GM12878 (cell line): ENCODE results near the gene SAYSD1. TPM values are rescaled to one million over a fixed set of nuclear protein-coding genes. Genes with fewer than 3 reads are reported as not detected.

Experiments
- ATAC-seq: fragments of 200-7000 bp; cut with Tn5 transposase; 3 replicates; pipeline ENCODE4 v1.9.1; 2020; ENCODE audit warnings: mild to moderate bottlenecking, moderate library complexity
- BruUV-seq: library from RNA; stranded (reverse); fragments of 400-500 nt; replicated peaks from 2 replicates; lab custom pipeline; 2021; lab: Mats Ljungman, UMichigan
- CTCF ChIA-PET: fragments of 300-600 bp; sonication (Branson Sonifier 250); formaldehyde crosslinking; extraction: SDS; loops from one replicate; lab custom pipeline; 2021; ENCODE audit warnings: inconsistent platforms; lab: Yijun Ruan, JAX
- POLR2A ChIA-PET: fragments of 350-600 bp; formaldehyde crosslinking; extraction: SDS; loops from one replicate; lab custom pipeline; 2021; ENCODE audit warnings: inconsistent platforms; lab: Charles Lee
- RAD21 ChIA-PET: fragments of 300-600 bp; sonication (Branson Sonifier 250); formaldehyde crosslinking; loops from one replicate; lab custom pipeline; 2023; ENCODE audit warnings: antibody characterized with exemption; ENCODE audit not compliant: unreplicated experiment; lab: Charles Lee
- SMC1A ChIA-PET: fragments of 300-600 bp; sonication (Branson Sonifier 250); formaldehyde crosslinking; loops from one replicate; lab custom pipeline; 2023; ENCODE audit not compliant: unreplicated experiment, uncharacterized antibody; lab: Charles Lee
- DNase-seq: peaks from one replicate; pipeline ENCODE4 v3.0.0-alpha.2; 2011; ENCODE audit warnings: low read depth, low spot score
- FAIRE-seq: peaks from 3 replicates; lab custom pipeline; 2011; peaks lifted over from hg19 to GRCh38; lab: Jason Lieb, UNC
- H2AFZ ChIP-seq: 2 replicates; pipeline ENCODE4 v1.6.0; 2011; ENCODE audit warnings: low read depth, low read length, control low read depth; ENCODE audit not compliant: control insufficient read depth
- H3K27ac ChIP-seq: 2 replicates; pipeline ENCODE4 v1.5.1; 2011; ENCODE audit warnings: control low read depth; ENCODE audit not compliant: control insufficient read depth, insufficient read depth
- H3K27me3 ChIP-seq, 2 experiments: replicated peaks in 1 of 2; 2 replicates each; pipeline versions ENCODE4 v1.6.0 to v1.6.1; 2011; ENCODE audit warnings: low read length in 1 of 2; ENCODE audit not compliant: control insufficient read depth in 2 of 2, insufficient read depth in 2 of 2
- H3K36me3 ChIP-seq, 2 experiments: 2 replicates each; pipeline ENCODE4 v1.5.1; 2011; ENCODE audit warnings: low read length in 1 of 2; ENCODE audit not compliant: control insufficient read depth in 2 of 2, insufficient read depth in 2 of 2
- H3K4me1 ChIP-seq: 2 replicates; pipeline ENCODE4 v1.6.1; 2011; ENCODE audit warnings: mild to moderate bottlenecking, low read length, moderate library complexity, mixed read lengths; ENCODE audit not compliant: control insufficient read depth, insufficient read depth
- H3K4me2 ChIP-seq: 2 replicates; pipeline ENCODE4 v1.6.0; 2011; ENCODE audit warnings: control low read depth; ENCODE audit not compliant: control insufficient read depth, insufficient read depth
- H3K4me3 ChIP-seq: fragments of 200-600 bp; sonication (generic); 2 replicates; pipeline ENCODE4 v1.5.1; 2016
- H3K79me2 ChIP-seq: 2 replicates; pipeline ENCODE4 v1.6.0; 2011; ENCODE audit warnings: low read length; ENCODE audit not compliant: control insufficient read depth, insufficient read depth
- H3K9ac ChIP-seq: 2 replicates; pipeline ENCODE4 v1.8.0; 2011; ENCODE audit warnings: low read length, control low read depth, mixed read lengths; ENCODE audit not compliant: control insufficient read depth, insufficient read depth
- H3K9me3 ChIP-seq: replicated peaks from 3 replicates; pipeline ENCODE4 v1.5.1; 2011; ENCODE audit warnings: mild to moderate bottlenecking, low read length; ENCODE audit not compliant: control insufficient read depth, insufficient read depth
- H4K20me1 ChIP-seq: 2 replicates; pipeline ENCODE4 v1.6.0; 2011; ENCODE audit not compliant: control insufficient read depth, insufficient read depth
- CBX5 ChIP-seq: sonication (generic); IDR thresholded peaks from 2 replicates; pipeline ENCODE4 v1.6.1; 2016; ENCODE audit warnings: low read depth, moderate library complexity, mild to moderate bottlenecking, inconsistent platforms
- E4F1 ChIP-seq: fragments of 450-650 bp; IDR thresholded peaks from 2 replicates; pipeline ENCODE4 v1.6.1; 2018; ENCODE audit warnings: borderline replicate concordance, mild to moderate bottlenecking; ENCODE audit not compliant: partially characterized antibody
- FOXM1 ChIP-seq: IDR thresholded peaks from 2 replicates; pipeline ENCODE4 v1.6.1; 2012; ENCODE audit warnings: low read depth, mild to moderate bottlenecking, inconsistent platforms, low read length, moderate library complexity
- GABPA ChIP-seq: IDR thresholded peaks from 2 replicates; pipeline ENCODE4 v1.6.1; 2014; ENCODE audit warnings: antibody characterized with exemption, low read depth, mild to moderate bottlenecking, inconsistent platforms
- IRF3 ChIP-seq: fragments of 450-650 bp; IDR thresholded peaks from 2 replicates; pipeline ENCODE4 v1.6.1; 2014; ENCODE audit warnings: mild to moderate bottlenecking
- MXI1 ChIP-seq: fragments of 150-350 bp; IDR thresholded peaks from 2 replicates; pipeline ENCODE4 v1.6.1; 2011; ENCODE audit warnings: low read depth, mild to moderate bottlenecking, inconsistent platforms, low read length, improper control_type of control experiment
- MYB ChIP-seq: fragments of 150-350 bp; IDR thresholded peaks from 2 replicates; pipeline ENCODE4 v1.6.1; 2014; ENCODE audit warnings: mild to moderate bottlenecking, low read depth, low read length, borderline replicate concordance
- NBN ChIP-seq: fragments of 450-650 bp; IDR thresholded peaks from 2 replicates; pipeline ENCODE4 v1.6.1; 2016
- NFXL1 ChIP-seq: fragments of 450-650 bp; IDR thresholded peaks from 2 replicates; pipeline ENCODE4 v1.6.1; 2017; ENCODE audit warnings: antibody characterized with exemption, mild to moderate bottlenecking, borderline replicate concordance
- NFYA ChIP-seq: IDR thresholded peaks from 2 replicates; pipeline ENCODE4 v1.6.1; 2011; ENCODE audit warnings: low read depth, mild to moderate bottlenecking, low read length, improper control_type of control experiment, borderline replicate concordance
- RCOR1 ChIP-seq: conservative IDR thresholded peaks from 2 replicates; pipeline ENCODE4 v1.6.1; 2012; ENCODE audit warnings: low read depth, low read length, improper control_type of control experiment
- RELA ChIP-seq: fragments of 450-650 bp; IDR thresholded peaks from 2 replicates; pipeline ENCODE4 v1.8.0; 2014; ENCODE audit warnings: borderline replicate concordance; ENCODE audit not compliant: partially characterized antibody
- SIX5 ChIP-seq: IDR thresholded peaks from 2 replicates; pipeline ENCODE4 v1.6.1; 2011; ENCODE audit warnings: mild to moderate bottlenecking, low read depth, low read length, moderate library complexity; ENCODE audit not compliant: severe bottlenecking
- SUZ12 ChIP-seq: fragments of 200-600 bp; sonication (generic); IDR thresholded peaks from one replicate; pipeline ENCODE4 v1.6.1; 2018; ENCODE audit warnings: antibody characterized with exemption, mild to moderate bottlenecking; ENCODE audit not compliant: unreplicated experiment
- USF1 ChIP-seq: IDR thresholded peaks from 2 replicates; pipeline ENCODE4 v1.6.1; 2011; ENCODE audit warnings: borderline replicate concordance, low read depth, mild to moderate bottlenecking, moderate library complexity, mixed read lengths, low read length; ENCODE audit not compliant: insufficient read depth; ENCODE audit errors: extremely low read length
- YY1 ChIP-seq: IDR thresholded peaks from 2 replicates; pipeline ENCODE4 v1.6.1; 2011; ENCODE audit warnings: low read depth, mild to moderate bottlenecking, low read length
- ZBED1 ChIP-seq: IDR thresholded peaks from 2 replicates; pipeline ENCODE4 v1.6.1; 2016; ENCODE audit warnings: borderline replicate concordance
- ZNF384 ChIP-seq: IDR thresholded peaks from 2 replicates; pipeline ENCODE4 v1.6.1; 2012; ENCODE audit warnings: low read depth, mild to moderate bottlenecking, low read length, improper control_type of control experiment, borderline replicate concordance
- in situ Hi-C: fragments of 300-500 bp; cut with MboI; formaldehyde crosslinking; loops from 9 replicates; pipeline ENCODE4 v1.14.3; 2018; ENCODE audit warnings: mixed read lengths
- intact Hi-C: fragments of 100-400 bp; cut with micrococcal nuclease; formaldehyde crosslinking; loops from one replicate; pipeline ENCODE4 v1.14.2; 2022; ENCODE audit not compliant: unreplicated experiment
- polyA plus RNA-seq, 11 experiments: library from polyadenylated mRNA; depleted of rRNA in 4 of 11; unstranded in 6 of 11; stranded (reverse) in 5 of 11; fragments of >200 nt; fragmentation: Nextera tagmentation in 4 of 11; fragmentation: Illumina TruSeq in 1 of 11; extraction: Ambion mirVana in 4 of 11; extraction: Trizol in 1 of 11; gene quantifications; 1 replicate in 1 of 11; 2 replicates in 10 of 11; pipeline versions ENCODE4 v1.2.1 to v1.2.3, GENCODE V29; 2011 to 2016; ENCODE audit warnings: inconsistent platforms in 2 of 11, missing spikeins in 2 of 11, low read depth in 1 of 11
- total RNA-seq, 4 experiments: library from RNA; depleted of rRNA in 3 of 4; stranded (reverse); fragments of >200 nt in 3 of 4; fragmentation: Illumina TruSeq in 1 of 4; extraction: Trizol in 1 of 4; gene quantifications; 2 replicates each; pipeline versions ENCODE4 v1.2.1 to v1.2.3, GENCODE V29; 2013 to 2021

Gene SAYSD1
- total and polyA plus RNA-seq, 10 of the 15 experiments (the other 5 are each of a cell fraction or from before 2014, with no cell fraction given): 1.5 to 7.3 (median 6.4) TPM

GRCh38 chr6:39130691-39131090 is 15.7 kb upstream of the SAYSD1 start (continued):
- no peak for TF ChIP-seq E4F1
- TF ChIP-seq CBX5: no peak
- no peak for TF ChIP-seq ZBED1
- no peak for TF ChIP-seq RCOR1
- no peak for TF ChIP-seq MXI1
- TF ChIP-seq GABPA: no peak

GRCh38 chr6:39128832-39129231 is 13.8 kb upstream of the SAYSD1 start:
- Histone ChIP-seq H3K27ac (no peak overlapping the region), H3K4me1 (no peaks in the 10 kb centered on the region), H3K27me3 (no peaks in the 10 kb centered on the region), H3K4me2 (no peak overlapping the region), H2AFZ (no peak overlapping the region), H3K79me2 (no peaks in the 10 kb centered on the region), H3K9ac (no peak overlapping the region), H3K9me3 (no peaks in the 10 kb centered on the region; the same call in 2 of the 3 replicates), H3K36me3 (no peaks in the 10 kb centered on the region), H3K4me3 (no peak overlapping the region), H4K20me1 (no peaks in the 10 kb centered on the region)
- in situ Hi-C loops: no loop called here
- DNase-seq (no peak), FAIRE-seq (no peak), ATAC-seq (no peak)
- TF ChIP-seq NFXL1 (no peak), RELA (no peak), NBN (no peak), MYB (no peak), ZNF384 (no peak), USF1 (no peak), FOXM1 (no peak), SIX5 (no peak), IRF3 (no peak), YY1 (no peak), NFYA (no peak), SUZ12 (no peak)
- ChIA-PET SMC1A (no interaction called here), POLR2A (interaction anchor here (0.6 kb wide), 1 partner anchor 13 kb away, joined by 6 read pairs; no protein-coding TSS in a partner anchor), CTCF (no interaction called here), RAD21 (no interaction called here)
- no TSS peak for BruUV-seq
- intact Hi-C loops: no loop called here
